GM19328 (cell line): ENCODE data around the gene DDX10.
"Not testable (repeated sequence)": the region's sequence is repeated elsewhere in the genome, so short reads cannot be mapped to it uniquely, and the experiment has no call there.

Experiments
- ATAC-seq: cut with Tn5 transposase; IDR thresholded peaks from one replicate; pipeline ENCODE4 v1.9.1; 2021; ENCODE audit warnings: mild to moderate bottlenecking, moderate library complexity; ENCODE audit not compliant: unreplicated experiment

DDX10 gene

DNA sequence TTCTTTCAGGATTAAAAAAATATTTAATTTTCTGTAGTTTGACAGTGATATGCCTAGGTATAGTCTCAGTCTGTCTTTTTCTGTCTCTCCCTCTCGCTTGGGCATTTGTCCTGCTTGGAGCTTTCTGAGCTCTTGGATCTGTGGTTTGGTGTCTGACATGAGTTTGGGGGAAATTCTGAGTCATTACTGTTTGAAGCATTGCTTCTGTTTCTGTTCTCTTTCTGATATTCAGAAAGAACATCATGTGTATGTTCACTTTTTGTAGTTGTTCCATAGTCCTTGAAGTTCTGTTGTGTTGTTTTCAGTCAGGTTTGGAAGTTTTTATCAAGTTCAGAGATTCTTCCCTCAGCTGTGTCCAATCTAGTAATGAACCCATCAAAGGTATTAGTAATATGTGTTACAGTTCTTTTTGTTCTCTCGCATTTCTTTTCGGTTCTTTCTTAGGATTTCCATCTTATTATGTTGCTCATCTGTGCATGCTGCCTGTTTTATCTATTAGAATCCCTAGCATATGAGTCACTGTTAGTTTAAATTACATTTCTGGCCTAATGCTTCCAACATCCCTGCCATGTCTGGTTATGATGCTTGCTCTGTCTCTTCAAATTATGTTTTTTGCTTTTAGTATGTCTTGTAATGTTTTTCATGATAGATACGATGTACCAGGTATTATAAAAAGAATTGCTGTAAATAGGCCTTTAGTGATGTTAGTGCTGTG lies 48.4 kb downstream of the DDX10 start:
- ATAC-seq, result peak; percentile 53

DNA sequence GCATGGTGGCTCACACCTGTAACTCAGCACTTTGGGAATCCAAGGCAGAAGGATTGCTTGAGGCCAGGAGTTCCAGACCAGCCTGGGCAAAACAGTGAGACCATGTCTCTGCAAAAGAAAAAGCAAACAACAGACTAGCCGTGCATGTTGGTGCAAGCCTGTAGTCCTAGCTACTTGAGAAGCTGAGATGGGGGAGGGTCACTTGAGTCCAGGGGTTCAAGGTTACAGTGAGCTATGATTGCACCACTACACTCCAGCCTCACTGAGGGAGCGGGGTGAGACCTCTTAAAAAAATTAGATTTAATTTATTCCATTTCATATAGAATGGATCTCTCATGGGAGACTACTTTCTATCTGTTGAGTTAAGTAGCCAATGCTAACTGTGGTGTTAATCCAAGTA lies 50.4 kb downstream of the DDX10 start:
- ATAC-seq, result no peak

DNA sequence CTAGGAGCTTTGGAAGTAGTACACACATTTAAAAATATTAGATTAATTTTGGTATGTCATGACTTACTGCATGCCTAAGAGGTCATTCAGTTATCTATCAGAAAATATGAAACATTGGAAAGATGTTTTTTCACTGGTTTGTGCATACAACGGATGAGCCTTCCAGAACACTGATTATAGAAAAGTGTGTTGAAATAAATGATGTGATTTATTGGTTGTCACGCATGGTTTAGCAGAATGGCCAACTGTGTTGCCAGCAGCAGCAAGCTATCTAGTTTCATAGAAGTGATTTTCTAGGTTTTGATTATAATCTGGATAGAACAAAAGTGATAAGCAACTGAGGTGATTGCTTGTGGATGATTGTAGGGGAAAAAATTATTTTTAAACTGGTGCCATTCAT lies 53.6 kb downstream of the DDX10 start:
- ATAC-seq, result no peak

DNA sequence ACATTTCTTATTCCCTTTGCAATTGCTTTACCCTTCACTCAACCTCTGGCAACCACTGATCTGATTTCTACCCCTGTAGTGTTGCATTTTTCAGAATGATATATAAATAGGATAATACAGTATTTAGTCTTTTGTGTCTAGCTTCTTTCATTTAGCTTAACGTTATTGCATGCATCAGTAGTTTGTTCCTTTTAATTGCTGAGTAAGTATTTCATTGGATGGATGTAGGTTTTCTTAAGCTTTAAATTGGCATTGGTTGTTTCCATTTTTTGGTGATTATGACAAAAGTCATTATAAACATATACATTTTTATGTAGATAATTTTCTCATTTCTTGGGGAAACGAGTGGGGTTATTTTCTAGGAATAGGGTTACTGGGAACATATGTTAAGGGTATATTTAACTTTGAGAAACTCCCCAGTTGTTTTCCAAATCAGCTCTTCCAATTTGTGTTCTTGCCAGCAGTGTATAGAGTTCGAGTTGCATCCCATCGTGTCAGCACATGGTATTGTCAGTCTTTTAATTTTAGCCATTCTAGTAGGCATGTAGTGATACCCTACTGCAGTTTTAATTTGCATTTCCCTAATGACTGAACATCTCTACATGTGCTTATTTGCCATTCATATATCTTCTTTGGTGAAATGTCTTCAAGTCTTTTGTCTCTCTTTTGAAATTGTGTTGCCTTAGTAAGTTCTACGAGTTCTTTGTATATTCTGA lies 60.3 kb downstream of the DDX10 start:
- ATAC-seq, result no peak

DNA sequence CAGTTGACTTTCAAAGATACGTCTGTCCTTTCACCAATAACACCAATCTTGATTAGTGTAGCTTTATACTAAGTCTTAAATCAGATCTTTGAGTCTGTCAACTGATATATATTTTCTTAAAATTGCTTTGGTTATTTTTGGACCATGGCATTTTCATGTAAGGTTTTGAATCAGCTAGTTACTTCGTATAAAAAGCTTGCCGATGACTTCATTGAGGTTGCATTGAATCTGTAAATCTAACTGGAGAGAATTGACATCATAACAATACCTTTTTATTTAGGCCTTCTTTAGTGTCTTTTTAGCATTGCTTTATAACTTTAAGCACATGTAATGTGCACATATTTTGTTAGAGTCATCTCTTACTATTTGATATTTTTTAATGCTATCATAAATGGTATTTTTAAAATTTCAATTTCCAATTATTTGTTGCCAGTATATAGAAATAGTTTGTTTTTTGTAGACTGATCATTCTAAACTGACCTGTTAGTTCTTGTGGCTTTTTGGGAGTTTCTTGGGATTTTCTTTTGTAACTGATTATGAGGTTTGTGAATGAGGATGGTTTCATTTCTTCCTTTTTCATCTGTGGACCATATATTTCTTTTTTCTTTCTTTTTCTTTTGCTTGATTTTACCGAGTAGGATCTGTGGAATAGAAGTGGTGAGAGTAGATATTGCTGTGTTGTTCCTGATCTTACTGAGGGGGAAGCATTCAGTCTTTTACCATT lies 61.4 kb downstream of the DDX10 start:
- ATAC-seq, result no peak

DNA sequence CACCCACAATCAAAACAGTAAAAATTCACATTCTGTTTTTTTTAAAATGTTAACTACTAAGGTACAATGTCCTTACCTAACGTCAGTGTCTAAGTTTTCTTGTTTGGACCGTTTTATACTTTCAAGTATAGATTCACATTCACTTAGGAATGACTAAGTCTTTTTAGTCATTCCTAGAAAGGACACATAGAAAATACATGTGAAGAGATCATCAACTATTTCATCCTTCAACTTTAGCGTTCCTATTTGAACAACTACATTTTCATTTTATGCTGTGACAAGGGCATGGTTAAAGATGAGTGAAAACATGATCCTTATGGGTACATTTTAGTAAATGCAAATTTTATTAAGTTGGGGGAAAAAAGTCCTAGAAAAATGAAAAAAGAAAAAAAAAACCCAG lies 62.8 kb downstream of the DDX10 start:
- ATAC-seq, result no peak

DNA sequence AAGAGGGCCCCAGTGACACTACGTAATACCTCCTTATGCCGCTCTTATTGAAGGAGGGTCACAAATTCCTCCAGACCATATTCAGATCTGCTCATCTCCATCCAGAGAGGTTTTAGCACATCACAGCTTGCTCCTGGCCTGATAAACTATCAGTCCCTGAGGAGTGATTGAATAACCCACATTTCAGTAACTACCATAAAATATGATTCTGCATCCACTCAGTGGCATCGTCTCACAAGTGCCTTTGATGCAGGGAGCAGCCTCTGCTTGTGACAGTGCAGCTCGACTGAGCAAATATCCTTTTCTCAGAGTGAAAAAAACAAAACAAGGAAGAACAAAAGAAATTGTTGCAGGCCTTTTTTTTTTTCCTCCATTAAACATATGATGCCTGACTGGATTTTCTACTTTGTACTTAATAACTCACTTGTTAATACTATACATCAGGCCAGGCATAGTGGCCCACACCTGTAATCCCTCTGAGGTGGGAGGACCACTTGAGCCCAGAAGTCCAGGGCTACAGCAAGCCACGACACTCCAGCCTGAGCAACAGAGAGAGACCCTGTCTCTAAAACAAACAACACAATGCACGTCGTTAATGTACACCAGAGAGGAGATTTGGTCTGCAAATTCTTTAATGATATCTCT lies 64.5 kb downstream of the DDX10 start:
- no peak for ATAC-seq

DNA sequence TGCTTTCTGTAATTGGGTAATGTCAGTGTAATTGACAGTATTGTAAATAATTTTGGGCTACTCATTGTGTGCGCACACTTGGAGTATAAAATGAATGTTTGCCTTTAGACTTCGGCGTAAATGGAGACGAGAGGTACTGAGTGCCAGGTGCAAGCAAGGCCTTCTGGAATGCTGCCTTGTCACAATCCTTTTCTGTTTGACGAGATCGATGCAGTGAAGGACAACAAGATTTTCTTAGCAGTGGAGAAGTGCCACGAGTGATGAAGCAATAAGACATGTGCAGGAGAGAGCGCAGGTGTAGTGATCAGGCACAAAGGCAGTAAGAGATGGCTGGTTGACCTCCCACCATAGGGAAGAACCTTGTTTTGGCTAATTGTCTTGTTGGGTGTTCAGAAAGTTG lies 67.5 kb downstream of the DDX10 start:
- ATAC-seq, result no peak

DNA sequence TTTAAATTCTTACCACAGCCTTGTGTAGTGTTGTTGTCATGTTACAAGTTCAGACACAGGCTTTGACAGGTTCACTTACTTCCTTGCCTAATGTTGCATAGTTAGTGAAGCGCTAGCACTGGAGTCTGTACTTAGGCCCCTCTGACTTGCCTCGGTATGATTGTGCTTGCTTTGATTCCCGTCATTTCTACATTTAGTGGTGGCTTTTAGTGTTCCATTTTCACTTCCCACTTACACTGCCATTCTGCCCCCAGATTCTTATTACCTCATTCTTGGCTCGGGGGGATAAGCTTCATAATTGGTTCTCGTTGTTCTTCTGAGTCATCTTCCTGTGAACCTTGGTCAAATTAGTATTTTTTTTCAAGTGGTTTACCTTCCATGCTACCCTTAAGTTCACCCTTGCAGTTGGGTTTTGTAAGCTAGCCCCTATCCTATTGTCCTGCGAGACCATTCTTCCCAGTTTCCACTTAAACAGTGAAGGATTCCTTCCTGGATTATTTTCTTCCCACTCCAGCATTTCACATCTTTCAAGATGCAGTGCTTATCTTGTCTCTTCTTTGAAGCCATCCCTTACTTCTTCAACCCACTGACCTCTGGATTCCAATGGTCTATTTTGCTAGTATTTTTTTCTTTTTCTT lies 68.7 kb downstream of the DDX10 start:
- ATAC-seq, result peak; percentile 71

DNA sequence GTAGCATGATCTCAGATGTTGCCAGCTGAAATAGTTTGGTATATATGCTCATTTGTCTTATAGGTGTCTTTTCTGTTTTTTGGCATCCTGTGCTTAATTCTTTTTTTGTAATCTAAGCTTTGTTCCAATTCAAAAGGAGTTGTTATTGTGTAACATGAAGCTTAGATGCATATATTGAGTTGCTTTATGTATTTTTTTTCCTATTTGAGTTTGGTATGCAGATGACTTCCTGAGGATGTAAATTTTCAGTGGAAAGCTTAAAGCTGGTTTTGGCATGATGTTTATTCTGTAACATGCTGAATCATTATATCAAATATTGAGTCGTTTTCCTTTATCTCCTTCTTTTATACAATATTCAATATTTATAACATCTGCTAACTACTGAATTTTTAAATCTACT lies 69.4 kb downstream of the DDX10 start:
- ATAC-seq, result no peak

DNA sequence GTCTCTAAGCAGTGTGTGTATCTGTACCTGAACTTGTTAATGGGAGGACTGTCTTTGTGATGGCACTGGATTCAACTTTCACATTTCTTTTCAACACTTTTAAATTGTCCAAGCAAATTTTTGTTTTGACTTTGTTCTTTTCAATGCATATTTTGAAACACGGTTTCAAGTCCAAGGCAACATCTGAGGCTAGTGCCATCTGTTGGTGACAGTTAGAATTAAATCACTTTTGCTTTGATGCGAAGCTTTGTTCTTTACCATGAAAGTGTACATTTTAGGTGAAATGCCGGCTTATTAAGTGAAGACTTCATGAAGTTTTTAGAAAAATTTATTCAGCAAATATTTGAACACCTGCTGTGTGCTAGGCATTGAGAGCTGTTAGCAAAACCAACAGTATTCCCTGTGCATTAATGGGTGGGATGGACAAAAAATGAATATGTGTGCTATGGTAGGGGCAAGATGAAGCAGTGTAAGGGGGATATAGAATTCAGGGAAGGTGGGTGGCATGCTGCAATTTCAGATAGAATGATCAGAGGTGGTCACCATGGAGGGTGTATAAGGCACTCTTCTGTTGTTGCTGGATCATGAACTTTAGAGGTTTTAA lies 70.2 kb downstream of the DDX10 start:
- ATAC-seq, result no peak

DNA sequence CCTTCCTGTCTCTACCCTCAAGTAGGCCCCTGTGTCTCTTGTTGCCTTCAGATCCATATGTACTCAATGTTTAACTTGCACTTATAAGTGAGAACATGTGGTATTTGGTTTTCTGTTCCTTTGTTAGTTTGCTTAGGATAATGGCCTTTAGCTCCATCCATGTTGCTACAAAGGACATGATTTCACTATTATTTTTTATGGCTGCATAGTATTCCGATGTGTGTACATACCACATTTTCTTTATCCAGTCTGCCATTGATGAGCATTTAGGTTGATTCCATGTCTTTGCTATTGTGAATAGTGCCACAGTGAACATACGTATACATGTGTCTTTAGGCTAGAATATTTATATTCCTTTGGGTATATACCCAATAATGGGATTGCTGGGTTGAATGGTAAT lies 75.3 kb downstream of the DDX10 start:
- ATAC-seq, result not testable (repeated sequence)

DNA sequence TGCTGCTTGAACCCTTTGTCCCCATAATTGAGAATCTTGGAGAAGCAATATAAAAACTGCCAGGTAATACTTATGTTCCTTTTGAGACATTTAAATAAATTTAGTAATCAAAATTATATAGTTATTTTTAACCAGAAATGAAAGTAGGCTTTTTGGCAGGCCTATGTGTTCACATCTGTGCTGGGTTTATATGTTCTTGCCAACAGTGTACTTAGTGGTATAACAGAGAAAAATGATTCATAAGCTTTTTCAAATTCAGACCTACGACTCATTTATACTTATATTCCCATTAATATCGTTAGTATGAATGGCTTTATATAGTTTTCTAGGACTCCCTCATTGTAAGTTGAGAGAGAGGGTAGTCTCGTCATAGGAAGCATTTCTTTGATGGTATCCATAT lies 79.0 kb downstream of the DDX10 start:
- ATAC-seq, result no peak

DNA sequence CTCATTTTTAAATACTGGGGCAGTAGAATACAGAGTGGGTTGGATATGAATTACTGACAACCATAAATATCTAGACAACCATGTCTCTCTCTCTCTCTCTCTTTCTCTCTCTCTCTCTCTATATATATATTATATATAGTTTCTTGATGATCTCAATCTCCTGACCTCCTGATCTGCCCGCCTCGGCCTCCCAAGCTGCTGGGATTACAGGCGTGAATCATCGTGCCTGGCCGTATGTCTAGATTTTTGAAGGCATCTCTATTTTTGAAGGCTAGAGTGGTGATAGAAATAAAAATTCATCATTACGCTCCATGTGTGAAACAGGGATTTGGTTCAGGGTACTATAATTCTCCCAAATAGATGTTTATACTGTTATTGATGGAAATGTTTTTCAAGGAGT lies 84.1 kb downstream of the DDX10 start:
- no peak for ATAC-seq

DNA sequence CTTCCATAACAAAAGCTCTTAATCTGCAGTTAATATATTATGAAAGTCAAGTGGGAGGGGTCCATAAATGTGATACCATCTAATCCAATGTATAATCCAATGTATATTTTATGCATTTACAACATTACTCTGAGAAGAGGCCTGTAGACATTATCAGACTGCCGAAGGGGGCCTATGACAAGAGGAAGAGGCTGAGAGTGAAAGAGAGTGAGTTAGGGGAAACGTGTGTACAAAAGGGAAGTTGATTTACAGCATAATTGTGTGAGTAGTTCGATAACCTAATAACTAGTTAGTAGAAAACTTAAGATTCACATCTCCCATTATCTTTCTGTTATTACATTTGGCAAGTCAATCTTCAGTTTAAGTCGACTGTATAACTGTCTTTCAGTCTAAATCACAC lies 86.6 kb downstream of the DDX10 start:
- no peak for ATAC-seq

DNA sequence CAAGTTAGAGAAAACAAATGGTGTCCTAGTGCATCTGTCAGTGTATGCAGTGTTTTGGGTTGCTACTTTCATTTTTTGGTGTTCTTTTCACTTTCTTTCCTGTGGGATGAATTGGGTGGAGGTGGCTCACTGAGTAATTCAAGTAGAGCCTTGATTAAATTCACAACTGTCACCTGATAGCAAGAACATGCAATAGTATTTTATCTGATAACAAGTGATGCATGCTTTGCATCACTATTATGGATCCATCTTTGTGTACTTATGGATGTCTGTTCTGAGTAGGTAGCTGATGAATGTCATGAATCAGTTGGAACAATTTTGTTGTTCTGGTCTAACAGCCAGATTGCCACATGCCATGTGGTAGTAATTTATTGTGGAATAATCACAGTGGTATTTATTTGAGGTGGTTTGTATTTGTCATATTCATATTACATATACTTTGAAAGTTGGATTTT lies 87.5 kb downstream of the DDX10 start:
- no peak for ATAC-seq

DNA sequence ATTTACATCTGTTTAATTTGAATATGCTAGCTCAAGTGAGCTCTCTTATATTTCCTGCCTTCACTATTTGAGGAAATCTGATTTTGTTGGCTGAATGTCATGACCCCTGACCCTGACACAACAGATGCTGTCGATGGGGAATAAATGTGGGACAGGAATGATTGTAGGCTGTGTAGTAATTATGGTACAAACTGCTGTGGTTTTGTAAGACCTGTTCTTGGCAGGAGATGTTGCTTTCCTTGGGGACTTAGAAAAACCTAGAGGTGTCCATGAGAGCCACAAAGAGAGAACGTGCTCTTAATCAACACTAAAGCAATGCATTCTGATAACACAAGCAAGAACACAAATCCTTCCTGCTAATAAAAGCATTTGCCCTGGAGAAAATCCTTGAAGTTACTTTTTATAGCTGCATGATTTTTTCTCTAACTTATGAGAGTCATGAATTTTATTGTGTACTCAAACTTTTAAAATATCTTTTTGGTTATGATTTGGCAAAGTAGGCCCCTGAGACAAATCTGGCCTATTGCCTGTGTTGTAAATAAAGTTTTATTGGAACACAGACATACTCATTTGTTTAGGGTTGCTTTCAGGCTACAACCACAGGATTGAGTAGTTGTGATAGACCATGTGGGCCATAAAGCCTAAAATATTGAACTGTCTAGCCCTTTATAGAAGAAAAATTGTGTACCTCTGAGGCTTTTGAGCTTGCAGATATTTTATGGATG lies 90.2 kb downstream of the DDX10 start:
- no peak for ATAC-seq

DNA sequence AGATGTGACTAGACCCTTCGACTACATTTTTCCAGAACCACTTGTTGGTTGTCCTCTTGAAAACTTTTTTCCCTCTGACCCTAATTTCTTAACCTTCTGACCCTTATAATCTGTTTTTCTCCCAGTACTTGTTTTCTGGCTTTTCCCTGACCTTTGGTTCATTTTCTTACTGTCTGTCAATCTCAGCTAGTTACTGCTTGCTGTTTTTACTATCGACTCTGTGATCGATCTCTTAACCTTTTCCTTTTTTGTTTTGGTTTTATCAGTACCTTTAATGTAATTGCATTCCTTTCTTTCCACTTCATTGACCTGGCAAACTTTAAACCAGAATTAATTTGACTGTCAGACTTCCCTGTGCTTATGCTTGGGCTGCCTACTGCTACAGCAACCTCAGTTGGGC lies 92.8 kb downstream of the DDX10 start:
- no peak for ATAC-seq

DNA sequence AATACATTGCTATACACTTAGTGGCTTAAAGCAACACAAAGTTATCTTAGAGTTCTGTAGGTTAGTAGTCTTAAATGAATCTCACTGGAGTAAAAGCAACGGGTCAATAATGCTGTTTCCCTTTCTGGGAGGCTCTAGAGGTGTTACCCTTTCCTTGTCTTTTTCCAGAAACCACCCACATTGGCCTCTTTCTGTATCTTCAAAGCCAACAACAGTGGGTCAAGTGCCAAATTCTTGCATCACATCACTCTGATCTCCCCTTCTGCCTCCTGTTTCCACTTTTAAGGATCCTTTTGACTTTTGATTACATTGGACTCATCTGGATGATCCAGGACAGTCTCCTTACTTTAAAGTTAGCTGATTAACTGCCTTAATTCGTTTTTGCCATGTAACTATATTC lies 93.6 kb downstream of the DDX10 start:
- no peak for ATAC-seq

DNA sequence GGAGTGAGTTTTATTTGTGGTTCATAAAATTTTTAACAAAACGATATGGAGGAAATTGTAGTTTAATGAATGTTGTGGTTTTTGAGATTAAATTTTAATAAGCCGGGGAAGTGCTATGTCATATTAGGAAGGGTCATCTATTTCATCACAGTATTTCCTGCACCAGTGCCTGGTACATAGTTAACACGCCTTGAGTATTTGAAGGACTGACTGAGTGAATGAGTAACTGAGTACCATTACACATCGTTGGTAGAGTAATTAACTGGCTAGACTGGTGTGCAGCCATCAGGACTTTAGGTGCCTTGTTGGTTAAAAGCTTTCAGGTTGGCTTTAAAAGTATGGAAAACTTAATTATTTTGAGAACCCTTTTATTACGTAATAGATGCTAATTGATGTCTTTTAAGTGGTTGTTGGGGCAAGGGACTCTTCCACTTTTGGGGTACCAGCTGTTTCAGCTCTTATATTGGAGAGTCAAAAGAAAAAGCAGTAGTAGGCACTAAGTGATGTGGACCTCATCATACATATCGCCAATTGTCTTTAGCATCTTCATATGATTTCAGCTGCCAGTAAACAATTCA lies 101.8 kb downstream of the DDX10 start:
- ATAC-seq, result no peak
